Coronary artery (tissue), 2 donors: Measurements from ENCODE around the gene SGCA.

Source experiments
- DNase-seq: peaks from one replicate; pipeline ENCODE4 v3.0.0-alpha.2; 2017; ENCODE audit warnings: low spot score
- H3K27ac ChIP-seq, 2 donors: fragments of 200-600 bp; sonication (generic); one replicate each; pipeline ENCODE4 v1.5.1; 2016 to 2019
- H3K4me3 ChIP-seq: fragments of 200-600 bp; sonication (generic); 2 replicates; pipeline ENCODE4 v1.5.1; 2016; ENCODE audit warnings: mild to moderate bottlenecking, moderate library complexity
- TF ChIP-seq, protein P1 (sequence below): fragments of 200-600 bp; sonication (generic); IDR thresholded peaks from one replicate; pipeline ENCODE4 v1.5.1; 2019; ENCODE audit warnings: antibody characterized with exemption

SGCA gene

DNA sequence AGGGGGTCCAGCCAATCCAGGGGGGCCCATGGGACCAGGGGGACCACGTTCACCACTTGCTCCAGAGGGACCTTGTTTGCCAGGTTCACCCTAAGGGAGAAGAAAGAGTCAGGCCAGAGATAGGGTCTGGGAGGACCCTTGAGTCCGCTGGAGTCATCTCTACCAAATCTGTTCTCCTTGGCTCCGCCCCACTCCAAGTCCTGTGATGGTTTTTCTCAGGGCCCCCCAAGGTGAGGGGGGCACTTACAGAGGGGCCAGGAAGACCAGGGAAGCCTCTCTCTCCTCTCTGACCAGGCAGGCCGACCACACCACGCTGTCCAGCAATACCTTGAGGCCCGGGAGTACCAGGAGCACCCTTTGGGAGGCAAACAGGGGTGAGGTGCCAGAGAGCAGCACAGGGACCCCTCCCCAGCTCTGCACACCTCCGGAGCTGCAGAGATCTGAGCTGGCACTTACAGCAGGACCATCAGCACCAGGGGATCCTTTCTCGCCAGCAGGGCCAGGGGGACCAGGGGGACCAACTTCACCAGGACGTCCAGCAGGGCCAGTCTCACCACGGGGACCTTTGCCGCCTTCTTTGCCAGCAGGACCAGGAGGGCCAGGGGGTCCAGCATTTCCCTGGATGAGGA lies 23.2 kb downstream of the SGCA start:
- TF ChIP-seq, protein P1, sequence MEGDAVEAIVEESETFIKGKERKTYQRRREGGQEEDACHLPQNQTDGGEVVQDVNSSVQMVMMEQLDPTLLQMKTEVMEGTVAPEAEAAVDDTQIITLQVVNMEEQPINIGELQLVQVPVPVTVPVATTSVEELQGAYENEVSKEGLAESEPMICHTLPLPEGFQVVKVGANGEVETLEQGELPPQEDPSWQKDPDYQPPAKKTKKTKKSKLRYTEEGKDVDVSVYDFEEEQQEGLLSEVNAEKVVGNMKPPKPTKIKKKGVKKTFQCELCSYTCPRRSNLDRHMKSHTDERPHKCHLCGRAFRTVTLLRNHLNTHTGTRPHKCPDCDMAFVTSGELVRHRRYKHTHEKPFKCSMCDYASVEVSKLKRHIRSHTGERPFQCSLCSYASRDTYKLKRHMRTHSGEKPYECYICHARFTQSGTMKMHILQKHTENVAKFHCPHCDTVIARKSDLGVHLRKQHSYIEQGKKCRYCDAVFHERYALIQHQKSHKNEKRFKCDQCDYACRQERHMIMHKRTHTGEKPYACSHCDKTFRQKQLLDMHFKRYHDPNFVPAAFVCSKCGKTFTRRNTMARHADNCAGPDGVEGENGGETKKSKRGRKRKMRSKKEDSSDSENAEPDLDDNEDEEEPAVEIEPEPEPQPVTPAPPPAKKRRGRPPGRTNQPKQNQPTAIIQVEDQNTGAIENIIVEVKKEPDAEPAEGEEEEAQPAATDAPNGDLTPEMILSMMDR = no peak
- Histone ChIP-seq H3K27ac (peak overlapping the region; percentile 92 to 97), H3K4me3 (no peak overlapping the region)
- DNase-seq = no peak

DNA sequence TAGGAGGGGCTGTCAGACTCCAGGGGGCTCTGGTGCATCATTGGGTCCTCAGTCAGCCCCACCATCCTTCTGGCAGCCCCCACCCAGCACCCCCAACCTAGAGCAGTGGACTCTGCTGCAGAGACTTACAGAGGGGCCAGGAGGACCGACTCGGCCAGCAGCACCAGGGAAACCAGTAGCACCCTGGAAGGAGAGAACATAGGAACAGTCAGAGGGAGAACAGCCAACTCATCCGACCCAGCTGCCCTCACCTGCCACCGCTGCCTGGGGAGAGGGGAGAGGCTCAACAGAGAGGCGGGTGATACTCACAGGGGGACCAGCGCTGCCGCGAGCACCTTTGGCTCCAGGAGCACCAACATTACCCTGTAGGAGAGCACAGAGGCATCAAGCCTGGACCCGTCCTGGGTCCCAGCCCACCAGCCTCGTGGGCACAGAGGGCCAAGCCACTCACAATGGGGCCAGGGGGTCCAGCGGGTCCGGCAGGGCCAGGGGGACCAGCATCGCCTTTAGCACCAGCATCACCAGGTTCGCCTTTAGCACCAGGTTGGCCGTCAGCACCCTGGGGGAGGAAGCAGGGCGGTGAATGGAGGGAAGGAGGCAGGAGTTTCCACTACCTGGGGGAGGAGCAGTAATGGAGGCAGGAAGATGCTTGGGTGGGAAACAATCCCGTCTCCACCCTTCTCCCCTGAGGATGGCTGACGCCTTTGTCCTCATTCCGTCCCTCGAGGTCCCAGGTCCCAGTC lies 23.9 kb downstream of the SGCA start:
- H3K27ac ChIP-seq = peak overlapping the region; percentile 92 to 97
- TF ChIP-seq, protein P1 = no peak
- no peak overlapping the region for H3K4me3 ChIP-seq
- no peak for DNase-seq

DNA sequence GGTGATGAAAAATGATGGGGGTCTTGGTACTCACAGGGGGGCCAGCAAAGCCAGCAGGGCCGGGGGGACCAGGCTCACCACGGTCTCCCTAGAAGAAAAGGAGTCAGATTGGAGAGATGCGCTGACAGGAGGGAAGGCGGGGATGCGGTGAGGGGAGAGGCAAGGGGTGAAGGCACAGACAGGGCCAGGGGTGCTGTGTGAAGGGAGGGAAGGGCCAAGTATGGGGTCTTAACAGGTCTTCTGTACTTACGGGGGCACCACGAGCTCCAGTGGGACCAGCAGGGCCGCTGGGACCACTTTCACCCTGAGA lies 24.4 kb downstream of the SGCA start:
- TF ChIP-seq, protein P1 = no peak
- Histone ChIP-seq H3K4me3 (no peak overlapping the region), H3K27ac (peak overlapping the region; percentile 92 to 97)
- DNase-seq = no peak

DNA sequence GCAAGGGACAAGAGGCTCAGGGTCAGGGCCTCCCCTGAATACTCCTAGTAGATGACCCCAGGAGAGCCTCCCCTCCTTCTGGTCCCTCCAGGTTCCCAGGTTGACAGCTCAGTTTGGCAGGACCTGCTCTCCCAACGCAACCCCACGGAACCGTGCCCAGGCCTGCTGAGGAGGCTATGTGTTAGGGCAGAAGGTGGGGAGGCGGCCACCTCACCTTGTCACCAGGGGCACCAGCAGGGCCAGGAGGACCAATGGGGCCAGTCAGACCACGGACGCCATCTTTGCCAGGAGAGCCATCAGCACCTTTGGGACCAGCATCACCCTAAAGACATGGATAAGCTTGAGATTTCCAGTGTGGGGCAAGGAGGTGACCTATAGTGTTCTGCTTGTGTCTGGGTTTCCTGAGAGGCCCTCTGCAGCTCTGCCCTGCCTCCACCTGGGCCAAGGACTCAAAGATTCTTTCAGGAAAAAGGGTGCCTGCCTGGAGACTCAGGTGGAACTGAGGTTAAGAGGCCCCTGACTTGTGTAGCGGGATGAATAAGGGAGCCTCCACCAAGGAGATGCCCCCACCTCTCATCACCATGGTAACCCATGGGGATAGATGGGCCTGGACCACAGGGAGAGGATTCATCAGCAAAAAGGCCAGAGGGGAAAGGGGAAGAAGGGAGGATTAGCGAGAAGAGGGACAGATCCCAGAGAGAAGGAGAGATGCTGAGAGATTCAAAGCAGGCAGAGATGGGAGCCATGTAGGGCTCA lies 25.0 kb downstream of the SGCA start:
- Histone ChIP-seq H3K4me3 (no peak overlapping the region), H3K27ac (peak overlapping the region; percentile 92 to 97)
- no peak for DNase-seq
- TF ChIP-seq, protein P1 = no peak

DNA sequence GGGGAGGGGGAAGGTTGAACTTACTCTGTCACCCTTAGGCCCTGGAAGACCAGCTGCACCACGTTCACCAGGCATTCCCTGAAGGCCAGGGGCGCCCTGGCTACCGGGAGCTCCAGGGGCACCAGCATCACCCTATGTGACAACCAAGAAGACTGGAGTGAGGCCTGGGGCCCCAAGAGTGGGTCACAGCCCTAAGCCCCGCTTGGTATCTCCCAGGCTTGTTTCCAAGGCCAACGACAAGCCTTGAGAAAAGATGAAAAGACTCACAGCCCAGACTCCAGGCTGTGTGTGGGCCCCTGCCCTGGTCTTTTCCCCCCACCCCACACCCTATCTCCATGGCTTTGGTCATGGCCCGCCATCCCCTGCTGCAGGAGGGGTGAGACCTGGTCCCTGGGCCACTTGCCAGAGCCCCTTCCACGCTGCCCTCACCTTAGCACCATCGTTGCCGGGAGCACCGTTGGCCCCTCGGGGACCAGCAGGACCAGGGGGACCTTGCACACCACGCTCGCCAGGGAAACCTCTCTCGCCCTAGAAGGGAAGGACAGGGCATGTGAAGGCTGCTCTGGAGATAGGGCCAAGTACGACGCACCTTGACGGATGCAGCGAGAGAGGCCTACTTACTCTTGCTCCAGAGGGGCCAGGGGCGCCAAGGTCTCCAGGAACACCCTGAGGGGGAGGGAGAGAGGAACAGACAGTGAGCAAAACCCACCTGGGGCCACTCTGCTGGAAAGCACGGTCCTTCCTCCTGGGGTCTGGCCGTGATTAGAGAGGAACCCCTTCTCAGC lies 25.7 kb downstream of the SGCA start:
- no peak for DNase-seq
- Histone ChIP-seq H3K27ac (peak overlapping the region; percentile 92 to 97), H3K4me3 (no peak overlapping the region)
- TF ChIP-seq, protein P1 = no peak

DNA sequence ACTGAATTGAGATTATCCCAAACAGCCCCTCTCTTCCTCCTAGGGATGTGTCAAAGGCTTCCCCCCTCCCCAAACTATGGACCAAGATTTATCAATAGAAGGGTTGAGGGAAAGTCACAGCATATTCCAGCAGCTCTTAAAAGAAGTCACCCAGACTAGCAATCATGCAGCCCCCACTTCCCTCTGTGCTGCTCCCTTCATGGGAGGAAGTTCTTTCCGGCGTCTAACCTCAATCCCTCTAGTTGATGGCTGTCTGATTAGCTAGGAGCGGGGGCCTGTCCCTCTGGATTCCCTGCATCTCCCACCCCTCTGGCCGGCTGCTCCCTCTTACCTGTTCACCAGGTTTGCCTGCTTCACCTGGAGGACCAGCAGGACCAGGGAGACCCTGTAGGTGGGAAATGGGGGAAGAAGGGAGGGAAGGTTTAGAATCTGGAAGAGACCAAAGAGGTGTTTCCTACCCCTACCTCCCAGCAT lies 26.4 kb downstream of the SGCA start:
- Histone ChIP-seq H3K27ac (peak overlapping the region; percentile 92 to 97), H3K4me3 (no peak overlapping the region)
- no peak for DNase-seq
- TF ChIP-seq, protein P1 = no peak
